AG08395 (cell line): Measurements from ENCODE around the gene RERE.

Experiments
- DNase-seq: peaks from one replicate; pipeline ENCODE4 v3.0.0; 2012; ENCODE audit warnings: mixed read lengths, low spot score

Gene RERE

GRCh38 chr1:8348047-8348776 is 469.2 kb downstream of the RERE start:
- no peak for DNase-seq

DNA sequence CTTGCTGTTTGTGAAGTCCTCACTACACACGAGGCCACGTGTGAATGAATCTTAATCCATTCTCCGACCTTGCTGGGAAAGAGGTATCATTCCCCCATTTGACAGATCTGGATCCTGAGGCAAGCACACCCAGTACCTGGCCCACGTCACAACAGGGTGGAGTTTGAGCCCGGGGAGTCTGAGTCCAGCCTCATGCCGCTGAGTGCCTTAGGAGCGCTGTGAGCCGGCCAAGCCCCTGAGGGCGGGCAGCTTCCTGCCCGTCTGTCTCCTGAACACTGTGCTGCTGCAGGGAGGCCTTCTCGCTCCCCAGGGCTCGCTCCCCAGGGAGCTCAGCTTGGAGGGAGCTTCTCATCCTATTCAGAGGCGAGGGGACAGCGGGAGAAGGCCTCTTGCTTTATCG is 469.8 kb downstream of the RERE start:
- DNase-seq = no peak

- DNase-seq = no peak
Observed at GRCh38 chr1:8345621-8346415, 471.6 kb downstream of the RERE start.

DNA sequence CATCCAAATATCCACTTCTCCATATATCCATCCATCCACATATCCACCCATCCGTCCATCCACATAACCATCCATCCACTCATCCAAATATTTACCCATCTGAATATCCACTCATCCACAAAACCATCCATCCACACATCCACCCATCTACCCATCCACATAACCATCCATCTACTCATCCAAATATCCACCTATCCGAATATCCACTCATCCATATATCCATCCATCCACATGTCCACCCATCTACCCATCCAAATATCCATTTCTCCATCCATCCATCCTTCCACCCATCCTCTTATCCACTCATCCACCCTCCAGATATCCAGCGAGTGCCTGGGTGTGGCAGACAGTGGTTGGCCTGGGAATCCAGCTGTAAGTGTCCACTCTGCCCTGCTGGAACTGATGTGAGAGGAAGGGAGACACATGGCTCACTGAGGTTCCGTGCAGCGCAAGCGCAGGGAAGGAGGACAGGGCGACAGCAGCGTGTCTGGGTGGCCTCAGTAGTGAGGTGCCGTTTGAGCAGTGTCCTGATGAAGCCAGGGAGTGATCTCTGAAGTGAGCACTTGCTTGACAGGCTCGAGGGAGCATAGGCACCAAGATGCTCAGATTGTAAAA is 472.4 kb downstream of the RERE start:
- no peak for DNase-seq

DNA sequence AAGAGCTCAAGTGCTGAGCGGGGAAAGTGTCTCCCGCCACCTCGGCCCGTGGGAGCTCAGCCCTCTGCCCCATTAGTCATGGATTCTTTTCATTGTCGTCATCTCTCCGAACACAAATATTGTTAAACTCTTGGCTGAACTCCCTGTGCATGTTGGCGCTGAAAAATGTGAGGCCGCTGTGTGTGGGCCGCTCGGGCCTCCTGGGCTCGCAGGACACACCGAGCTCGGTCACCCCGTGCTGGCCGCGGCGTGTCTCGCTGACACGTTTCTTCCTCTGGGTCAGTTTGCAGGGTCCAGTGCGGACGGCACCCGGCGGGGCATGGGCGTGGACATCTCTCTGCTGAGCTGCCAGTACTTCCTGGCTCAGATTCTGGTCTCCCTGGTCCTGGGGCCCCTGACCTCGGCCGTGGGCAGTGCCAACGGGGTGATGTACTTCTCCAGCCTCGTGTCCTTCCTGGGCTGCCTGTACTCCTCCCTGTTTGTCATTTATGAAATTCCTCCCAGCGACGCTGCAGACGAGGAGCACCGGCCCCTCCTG is 473.9 kb downstream of the RERE start:
- peak; percentile 93 for DNase-seq

GRCh38 chr1:8343044-8343443 is 474.4 kb downstream of the RERE start:
- no peak for DNase-seq

GRCh38 chr1:8342325-8342724 is 475.1 kb downstream of the RERE start:
- DNase-seq = peak; percentile 80

GRCh38 chr1:8340448-8340847 is 477.0 kb downstream of the RERE start:
- DNase-seq = no peak

- no peak for DNase-seq
Observed at GRCh38 chr1:8339203-8339600, 478.2 kb downstream of the RERE start.

- no peak for DNase-seq
Observed at GRCh38 chr1:8338526-8339202, 478.8 kb downstream of the RERE start.

- DNase-seq = no peak
Observed at GRCh38 chr1:8337776-8338525, 479.5 kb downstream of the RERE start.

GRCh38 chr1:8335246-8335645 is 482.2 kb downstream of the RERE start:
- no peak for DNase-seq

GRCh38 chr1:8334106-8334851 is 483.2 kb downstream of the RERE start:
- DNase-seq = no peak

DNA sequence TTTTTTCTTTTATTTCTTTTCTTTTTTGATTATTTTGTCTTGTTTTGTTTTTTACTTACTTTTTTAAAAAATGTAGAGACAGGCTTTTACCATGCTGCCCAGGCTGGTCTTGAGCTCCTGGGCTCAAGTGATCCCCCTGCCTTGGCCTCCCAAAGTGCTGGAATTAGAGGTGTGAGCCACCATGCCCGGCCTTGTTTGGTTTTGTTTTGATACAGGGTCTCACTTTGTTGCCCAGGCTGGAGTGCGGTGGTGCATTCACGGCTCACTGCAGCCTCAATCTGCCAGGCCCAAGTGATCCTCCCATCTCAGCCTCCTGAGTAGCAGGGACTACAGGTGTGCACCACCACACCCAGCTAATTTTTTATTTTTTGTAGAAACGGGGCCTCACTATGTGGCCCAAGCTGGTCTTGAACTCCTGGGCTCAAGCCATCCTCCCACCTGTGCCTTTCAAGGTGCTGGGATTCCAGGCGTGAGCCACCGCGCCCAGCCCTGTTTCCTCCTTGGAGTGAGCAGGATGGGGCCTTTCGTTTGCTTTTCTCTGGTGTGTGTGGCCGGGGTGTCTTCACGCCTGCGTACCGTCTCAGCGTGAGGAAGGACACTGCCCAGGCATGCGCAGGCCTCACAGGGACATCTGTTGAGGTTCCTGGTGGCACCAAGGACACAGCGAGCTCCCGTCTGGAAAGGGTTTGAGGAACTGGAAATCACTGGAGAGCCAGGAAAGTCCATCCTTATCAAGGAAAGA is 484.0 kb downstream of the RERE start:
- DNase-seq = no peak

GRCh38 chr1:8332806-8333205 is 484.6 kb downstream of the RERE start:
- no peak for DNase-seq

- no peak for DNase-seq
Observed at GRCh38 chr1:8330271-8331125, 486.9 kb downstream of the RERE start.

DNA sequence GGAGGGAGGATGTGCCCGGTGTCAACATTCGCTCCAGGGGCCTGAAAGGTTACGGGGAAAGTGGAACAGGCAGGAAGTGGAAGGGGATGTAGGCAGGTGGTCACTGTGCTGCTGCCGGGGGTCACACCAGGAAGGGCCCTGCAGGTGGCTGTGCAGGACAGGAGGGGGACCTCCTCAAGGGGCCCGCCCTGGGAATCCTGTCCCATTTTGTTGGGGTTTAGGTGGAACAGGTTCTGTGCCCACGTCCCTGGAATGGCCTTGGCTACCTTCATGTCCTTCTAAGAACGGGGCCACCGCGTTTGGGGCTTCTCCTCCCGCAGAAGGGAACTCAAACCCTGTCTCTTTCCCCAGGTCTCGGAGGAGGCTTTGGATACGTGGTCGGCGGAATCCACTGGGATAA is 487.6 kb downstream of the RERE start:
- DNase-seq = no peak

GRCh38 chr1:8329439-8329838 is 488.0 kb downstream of the RERE start:
- DNase-seq = no peak

- DNase-seq = no peak
Observed at GRCh38 chr1:8328271-8328670, 489.2 kb downstream of the RERE start.
